HG03432 (cell line): ENCODE data around the gene CBFA2T3.

Source experiments
- ATAC-seq: cut with Tn5 transposase; IDR thresholded peaks from one replicate; pipeline ENCODE4 v1.9.1; 2021; ENCODE audit warnings: mild to moderate bottlenecking, moderate library complexity; ENCODE audit not compliant: unreplicated experiment

Gene CBFA2T3

GRCh38 chr16:88844419-88845036 lies 132.5 kb downstream of the CBFA2T3 start:
- no peak for ATAC-seq

GRCh38 chr16:88843256-88843655 lies 133.8 kb downstream of the CBFA2T3 start:
- no peak for ATAC-seq

- ATAC-seq, result no peak
Observed at GRCh38 chr16:88842806-88843205, 134.2 kb downstream of the CBFA2T3 start.

DNA sequence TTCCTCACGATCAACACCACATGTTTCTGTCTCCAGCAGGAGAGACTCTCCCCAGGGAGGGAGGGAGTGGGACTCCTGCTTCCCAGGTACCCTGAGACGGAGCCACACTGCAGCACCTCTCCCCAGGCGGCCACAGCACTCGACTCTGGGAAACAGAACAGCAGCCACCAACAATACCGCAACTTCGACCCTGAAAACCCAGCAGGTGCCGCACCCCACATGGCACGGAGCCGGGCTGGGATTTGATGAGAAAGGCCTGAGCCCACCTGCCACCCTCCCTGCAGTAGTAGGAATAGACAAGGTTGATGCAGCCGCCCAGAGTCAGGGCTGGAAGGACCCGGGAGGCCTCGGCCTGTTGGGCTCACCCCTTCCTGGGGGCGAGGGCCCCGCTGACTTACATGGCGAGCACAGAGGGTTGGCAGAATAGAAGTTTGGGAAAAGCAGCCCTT lies 134.7 kb downstream of the CBFA2T3 start:
- no peak for ATAC-seq

- ATAC-seq, result no peak
Observed at GRCh38 chr16:88841521-88842307, 135.3 kb downstream of the CBFA2T3 start.

DNA sequence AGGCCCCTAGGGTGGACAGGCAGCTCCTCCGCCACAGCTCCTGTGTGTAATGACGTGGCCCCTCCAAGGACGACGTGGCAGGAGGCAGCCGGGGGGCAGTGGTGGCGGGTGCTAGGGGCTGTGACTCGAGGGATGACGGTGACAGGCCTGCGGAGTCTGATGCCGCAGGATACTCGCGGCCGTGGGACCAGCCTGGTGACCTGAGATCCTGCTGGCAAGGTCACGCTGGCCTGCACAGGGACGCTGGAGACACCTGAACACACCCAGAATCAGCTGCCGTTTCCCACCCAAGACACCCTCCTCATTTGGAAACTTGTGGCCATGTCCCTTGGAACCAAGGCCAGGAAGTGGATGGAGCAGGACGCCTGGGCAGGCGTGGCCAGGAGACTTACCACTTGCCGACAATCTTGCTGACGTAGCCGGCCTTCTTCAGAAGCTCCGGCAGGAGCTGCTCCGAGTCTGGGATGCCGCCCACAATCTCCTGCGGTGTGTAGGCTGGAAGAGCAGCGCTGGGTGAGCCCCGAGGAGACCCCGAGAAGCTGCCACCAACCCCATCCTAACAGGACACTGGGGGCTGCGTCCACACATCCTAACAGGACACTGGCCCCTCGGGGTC lies 136.3 kb downstream of the CBFA2T3 start:
- ATAC-seq, result no peak

- no peak for ATAC-seq
Observed at GRCh38 chr16:88839745-88840599, 137.0 kb downstream of the CBFA2T3 start.

DNA sequence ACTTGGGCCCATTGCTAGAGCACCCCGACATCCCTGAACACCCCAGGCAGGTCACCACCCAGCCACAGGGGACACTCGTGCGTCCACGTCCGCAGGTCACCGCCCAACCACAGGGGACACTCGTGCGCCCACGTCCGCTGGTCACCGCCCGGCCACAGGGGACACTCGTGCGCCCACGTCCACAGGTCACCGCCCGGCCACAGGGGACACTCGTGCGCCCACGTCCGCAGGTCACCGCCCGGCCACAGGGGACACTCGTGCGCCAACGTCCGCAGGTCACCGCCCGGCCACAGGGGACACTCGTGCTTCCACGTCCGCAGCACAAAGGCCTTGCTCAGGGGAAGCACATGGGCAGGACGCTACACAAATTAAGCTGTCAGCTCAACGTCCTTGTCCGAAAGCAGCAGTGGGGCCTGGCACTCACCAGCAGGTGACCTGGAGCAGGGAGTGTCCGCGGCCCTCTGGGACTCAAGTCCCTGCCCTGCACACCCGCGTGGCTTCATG lies 137.9 kb downstream of the CBFA2T3 start:
- no peak for ATAC-seq

- no peak for ATAC-seq
Observed at GRCh38 chr16:88838566-88838965, 138.4 kb downstream of the CBFA2T3 start.

DNA sequence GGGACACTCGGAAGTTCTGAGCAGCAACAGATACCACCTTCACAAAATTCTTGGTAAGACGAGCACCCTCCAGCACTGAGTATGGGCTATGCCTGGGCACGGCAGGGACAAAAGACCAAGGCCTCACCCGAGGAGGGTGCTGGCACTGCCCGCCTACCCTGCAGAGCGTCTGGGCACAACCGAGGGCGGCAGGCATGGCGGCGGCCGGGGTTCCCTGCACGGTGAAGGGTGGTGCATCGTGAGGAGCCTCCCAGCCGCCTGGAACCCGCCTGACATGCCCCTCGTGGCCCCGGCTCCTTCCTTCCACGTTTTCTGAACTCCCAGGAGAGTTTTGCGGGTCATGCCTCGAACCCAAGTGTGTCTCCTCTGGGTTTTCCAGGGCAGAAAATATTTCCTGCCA lies 139.2 kb downstream of the CBFA2T3 start:
- ATAC-seq, result no peak

GRCh38 chr16:88836791-88837190 lies 140.2 kb downstream of the CBFA2T3 start:
- ATAC-seq, result no peak

DNA sequence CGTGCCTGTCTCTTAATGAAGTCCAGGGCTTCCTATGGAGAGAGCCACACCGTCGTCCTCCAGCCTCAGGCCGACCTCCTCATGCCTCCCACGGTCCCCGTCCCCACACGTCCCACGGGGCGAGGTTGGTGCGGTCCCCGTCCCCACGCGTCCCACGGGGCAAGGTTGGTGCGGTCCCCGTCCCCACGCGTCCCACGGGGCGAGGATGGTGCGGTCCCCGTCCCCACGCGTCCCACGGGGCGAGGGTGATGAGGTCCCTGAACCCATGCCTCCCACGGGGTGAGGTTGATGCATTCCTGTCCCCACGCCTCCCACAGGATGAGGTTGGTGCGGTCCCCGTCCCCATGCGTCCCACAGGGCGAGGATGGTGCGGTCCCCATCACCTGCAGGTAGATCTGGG lies 141.2 kb downstream of the CBFA2T3 start:
- no peak for ATAC-seq

- ATAC-seq, result no peak
Observed at GRCh38 chr16:88835383-88835782, 141.6 kb downstream of the CBFA2T3 start.

- no peak for ATAC-seq
Observed at GRCh38 chr16:88834670-88835069, 142.3 kb downstream of the CBFA2T3 start.

DNA sequence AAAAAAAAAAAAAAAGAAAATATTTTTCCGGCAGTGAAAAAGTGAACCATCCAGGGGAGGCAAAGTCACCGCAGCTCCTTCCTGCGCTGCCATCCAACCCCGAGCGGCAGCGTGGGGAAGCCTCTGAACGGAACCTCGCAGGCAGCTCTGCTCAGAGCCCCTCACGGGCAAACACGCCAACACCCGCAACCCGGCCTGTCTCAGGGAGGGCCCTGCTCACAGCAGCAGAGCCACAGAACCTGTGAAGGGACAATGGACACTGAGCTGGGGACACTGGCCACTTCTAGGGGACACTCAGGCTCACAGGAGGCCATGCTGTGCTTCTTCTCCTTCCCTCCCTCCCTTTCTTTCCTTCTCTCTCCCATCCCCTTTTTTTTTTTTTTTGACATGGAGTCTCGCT lies 143.9 kb downstream of the CBFA2T3 start:
- no peak for ATAC-seq

DNA sequence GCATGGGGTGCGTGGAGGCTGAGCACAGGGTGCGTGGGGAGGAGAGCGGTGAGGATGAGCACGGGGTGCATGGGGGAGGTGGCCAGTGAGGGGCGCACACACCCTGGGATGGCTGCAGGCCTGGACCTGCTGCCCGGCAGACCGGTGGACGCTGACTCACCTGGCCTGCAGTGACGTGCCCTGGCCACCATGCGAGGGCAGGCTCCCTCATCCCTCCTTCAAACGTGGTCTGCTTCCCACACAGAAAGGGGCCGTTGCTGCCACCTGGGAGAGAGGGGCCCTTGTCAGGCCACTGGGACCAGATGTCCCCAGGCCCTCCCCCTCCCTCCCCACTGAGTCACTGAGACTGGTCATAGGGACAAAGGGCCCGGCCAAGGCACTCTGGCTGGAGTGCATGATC lies 145.2 kb downstream of the CBFA2T3 start:
- ATAC-seq, result no peak

GRCh38 chr16:88830783-88831182 lies 146.2 kb downstream of the CBFA2T3 start:
- no peak for ATAC-seq

GRCh38 chr16:88830258-88830657 lies 146.7 kb downstream of the CBFA2T3 start:
- no peak for ATAC-seq

GRCh38 chr16:88828711-88829110 lies 148.3 kb downstream of the CBFA2T3 start:
- ATAC-seq, result no peak

DNA sequence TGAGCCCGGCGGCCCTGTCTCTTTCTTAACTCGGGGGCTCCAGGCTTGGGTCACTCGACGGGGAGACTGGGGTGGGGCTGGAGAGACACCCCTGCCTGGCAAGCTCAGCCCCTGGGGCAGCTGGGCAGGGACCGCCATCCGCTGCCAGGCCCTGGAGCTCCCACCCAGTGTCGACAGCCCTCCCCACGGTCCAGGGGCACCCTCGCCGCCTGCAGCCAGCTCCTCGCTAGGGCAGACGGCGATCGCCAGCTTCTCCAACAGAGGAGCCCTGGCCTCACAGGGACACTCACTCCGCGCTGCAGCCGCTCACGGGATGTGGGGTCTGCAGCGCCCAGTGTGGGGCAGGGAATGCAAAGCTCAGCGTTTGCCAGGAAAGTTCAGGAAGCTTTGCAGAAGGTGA lies 149.3 kb downstream of the CBFA2T3 start:
- no peak for ATAC-seq
